ENCODE measurements around the gene PRSS53.
A peak's percentile ranks its signal among the peaks of the same experiment; 100 is the strongest.

Gene PRSS53

DNA sequence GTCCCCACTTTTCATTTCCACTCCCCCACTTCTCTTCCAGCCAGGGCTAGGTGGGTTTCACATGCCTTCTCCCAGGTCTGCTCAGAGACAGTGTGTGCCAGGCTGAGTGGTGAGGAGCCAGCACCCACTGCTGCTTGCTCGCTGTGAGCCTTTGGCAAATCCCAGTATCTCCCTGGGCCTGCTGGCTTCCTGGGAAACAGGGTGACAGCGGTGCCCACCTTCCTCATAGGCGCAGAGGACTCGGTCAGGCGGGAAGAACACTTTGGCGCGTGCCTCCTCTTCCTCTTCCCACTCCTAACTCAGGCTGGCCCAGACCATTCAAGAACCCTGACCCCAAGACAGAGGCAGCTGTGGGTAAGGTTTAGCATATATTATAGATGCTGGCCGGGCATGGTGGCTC is 456 bp upstream of the PRSS53 start:
- no peak for DNase-seq (ENCODE audit: low read depth)
- TF ChIP-seq, protein P1, sequence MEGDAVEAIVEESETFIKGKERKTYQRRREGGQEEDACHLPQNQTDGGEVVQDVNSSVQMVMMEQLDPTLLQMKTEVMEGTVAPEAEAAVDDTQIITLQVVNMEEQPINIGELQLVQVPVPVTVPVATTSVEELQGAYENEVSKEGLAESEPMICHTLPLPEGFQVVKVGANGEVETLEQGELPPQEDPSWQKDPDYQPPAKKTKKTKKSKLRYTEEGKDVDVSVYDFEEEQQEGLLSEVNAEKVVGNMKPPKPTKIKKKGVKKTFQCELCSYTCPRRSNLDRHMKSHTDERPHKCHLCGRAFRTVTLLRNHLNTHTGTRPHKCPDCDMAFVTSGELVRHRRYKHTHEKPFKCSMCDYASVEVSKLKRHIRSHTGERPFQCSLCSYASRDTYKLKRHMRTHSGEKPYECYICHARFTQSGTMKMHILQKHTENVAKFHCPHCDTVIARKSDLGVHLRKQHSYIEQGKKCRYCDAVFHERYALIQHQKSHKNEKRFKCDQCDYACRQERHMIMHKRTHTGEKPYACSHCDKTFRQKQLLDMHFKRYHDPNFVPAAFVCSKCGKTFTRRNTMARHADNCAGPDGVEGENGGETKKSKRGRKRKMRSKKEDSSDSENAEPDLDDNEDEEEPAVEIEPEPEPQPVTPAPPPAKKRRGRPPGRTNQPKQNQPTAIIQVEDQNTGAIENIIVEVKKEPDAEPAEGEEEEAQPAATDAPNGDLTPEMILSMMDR (IDR thresholded peaks at IDR 0.05; ENCODE audit: insufficient read depth, low read depth, low read length, missing control alignments), result no peak
- no peak overlapping the region for H3K4me3 ChIP-seq (ENCODE audit: low read length)

DNA sequence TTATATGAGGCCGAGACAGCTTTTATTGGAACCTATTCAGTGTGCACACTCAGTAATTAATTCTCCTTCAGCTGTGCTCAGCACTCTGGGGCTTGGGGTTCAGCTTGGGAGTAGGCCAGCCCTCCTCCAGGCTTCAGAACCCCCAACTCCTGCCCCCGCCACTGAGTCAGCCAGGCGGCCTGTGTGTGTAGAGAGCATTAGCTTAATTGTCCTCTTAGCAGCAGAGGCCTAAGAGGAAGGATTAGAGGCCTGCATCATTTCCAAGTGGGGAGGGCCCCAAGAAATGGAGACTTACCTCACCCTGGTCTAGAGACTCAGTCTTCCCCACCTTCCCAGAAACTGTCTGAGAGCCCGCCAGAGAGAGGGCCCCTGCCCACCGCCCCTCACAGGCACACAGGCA is 772 bp downstream of the PRSS53 start:
- no peak for DNase-seq (ENCODE audit: low read depth)
- TF ChIP-seq, protein P1 (IDR thresholded peaks at IDR 0.05; ENCODE audit: insufficient read depth, low read depth, low read length, missing control alignments), result no peak
- no peak overlapping the region for H3K4me3 ChIP-seq (ENCODE audit: low read length)

DNA sequence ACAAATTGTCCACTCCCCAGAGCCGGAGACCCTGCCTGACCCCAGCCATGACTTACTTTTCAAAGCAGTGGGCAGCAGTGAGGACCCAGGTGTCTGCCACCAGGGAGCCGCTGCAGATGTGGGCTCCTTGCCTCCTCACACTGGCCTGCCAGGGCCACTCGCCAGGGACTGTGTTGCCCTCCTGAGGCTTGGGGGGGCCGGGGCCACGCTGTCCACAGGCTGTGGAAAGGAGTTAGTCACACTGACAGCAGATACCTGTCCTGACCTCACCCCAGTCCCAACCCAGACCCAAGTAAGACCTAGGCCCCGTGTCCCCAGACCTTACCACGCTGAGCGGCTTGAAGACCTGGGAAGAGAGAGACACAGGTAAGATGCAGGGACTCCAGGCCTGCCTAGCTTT is 1.3 kb downstream of the PRSS53 start:
- H3K4me3 ChIP-seq (ENCODE audit: low read length), result no peak overlapping the region
- TF ChIP-seq, protein P1 (IDR thresholded peaks at IDR 0.05; ENCODE audit: insufficient read depth, low read depth, low read length, missing control alignments), result no peak
- DNase-seq (ENCODE audit: low read depth), result no peak

DNA sequence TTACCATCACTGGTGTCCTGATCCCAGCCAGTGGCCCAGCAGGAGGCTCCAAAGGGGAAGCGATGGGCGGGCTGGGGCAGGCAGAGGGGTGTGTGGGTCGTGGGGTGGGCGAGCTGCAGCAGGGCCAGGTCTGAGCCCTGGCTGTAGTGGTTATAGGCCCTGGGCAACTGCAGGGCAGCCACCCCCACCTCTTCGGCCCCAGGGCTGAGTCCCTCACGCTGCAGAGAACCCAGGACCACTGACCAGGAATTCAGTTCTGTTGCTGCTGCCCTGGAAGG is 2.2 kb downstream of the PRSS53 start:
- DNase-seq (ENCODE audit: low read depth), result no peak
- TF ChIP-seq, protein P1 (IDR thresholded peaks at IDR 0.05; ENCODE audit: insufficient read depth, low read depth, low read length, missing control alignments), result no peak
- H3K4me3 ChIP-seq (ENCODE audit: low read length), result no peak overlapping the region

DNA sequence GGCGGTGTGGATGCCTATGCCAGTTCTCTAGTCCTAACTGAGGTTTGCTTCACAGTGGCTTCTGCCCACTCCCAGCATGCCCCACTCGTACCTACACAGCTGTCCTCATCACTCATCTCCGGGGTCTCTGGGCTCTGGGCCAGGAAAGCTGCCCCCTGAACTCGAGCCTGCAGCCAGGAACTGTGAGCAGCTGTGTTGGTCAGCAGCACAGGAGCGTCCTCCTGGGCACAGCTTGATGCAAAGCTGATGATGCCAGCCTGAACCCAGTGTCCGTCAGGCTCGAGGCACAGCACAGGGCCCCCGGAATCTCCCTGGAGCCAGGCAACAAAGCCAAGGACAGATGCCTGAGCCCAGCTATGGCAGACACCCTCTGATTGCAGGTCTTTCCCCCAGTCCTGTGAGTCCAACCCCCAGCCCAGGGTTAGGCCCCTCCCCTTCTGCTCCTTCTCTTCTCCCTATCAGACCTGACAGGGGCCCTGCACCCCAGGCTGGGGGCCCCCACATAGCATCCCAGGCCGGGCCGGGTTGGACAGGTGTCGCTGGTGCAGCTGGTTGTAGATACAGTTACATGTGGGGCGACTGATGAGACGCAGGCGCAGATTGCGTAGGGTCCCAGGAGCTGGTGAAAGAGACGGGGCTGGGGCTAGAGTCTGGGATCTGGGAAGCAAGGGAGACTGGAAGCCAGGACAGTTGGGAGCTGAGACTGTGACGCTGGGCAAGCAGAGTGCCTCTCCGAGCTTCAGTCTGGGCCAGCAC is 2.7 kb downstream of the PRSS53 start:
- no peak for DNase-seq (ENCODE audit: low read depth)
- TF ChIP-seq, protein P1 (IDR thresholded peaks at IDR 0.05; ENCODE audit: insufficient read depth, low read depth, low read length, missing control alignments), result no peak

DNA sequence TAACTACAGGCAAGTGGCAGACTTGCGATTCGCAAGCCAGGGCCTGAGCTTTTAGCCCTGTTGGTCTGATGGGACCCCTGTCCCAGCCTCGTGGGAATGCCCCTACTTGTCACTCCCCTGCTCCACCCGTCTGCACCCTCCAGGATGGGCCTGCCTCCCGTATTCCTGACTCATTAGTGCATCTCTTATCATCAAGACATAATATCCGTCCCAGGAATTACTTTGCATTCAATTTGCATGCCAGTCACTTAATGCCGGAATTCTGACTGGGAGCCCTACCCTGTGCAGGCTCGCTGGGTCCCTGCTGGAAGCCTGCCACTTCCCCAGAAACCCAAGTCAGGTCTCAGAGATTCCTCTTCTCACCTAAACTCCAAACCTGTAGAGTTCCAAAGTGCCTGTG is 3.3 kb downstream of the PRSS53 start:
- peak; percentile 58 for DNase-seq (ENCODE audit: low read depth)
- TF ChIP-seq, protein P1 (IDR thresholded peaks at IDR 0.05; ENCODE audit: insufficient read depth, low read depth, low read length, missing control alignments), result no peak

More for the DNA sequence above, 2.7 kb downstream of the PRSS53 start:
- no peak overlapping the region for H3K4me3 ChIP-seq (ENCODE audit: low read length)

More for the DNA sequence above, 3.3 kb downstream of the PRSS53 start:
- no peak overlapping the region for H3K4me3 ChIP-seq (ENCODE audit: low read length)

Data from epithelial cell of esophagus (primary cell).